GM19438 (cell line): ENCODE measurements around the gene ITGA2.

ENCODE experiments used
- ATAC-seq: cut with Tn5 transposase; IDR thresholded peaks from one replicate; pipeline ENCODE4 v1.9.1; 2021; ENCODE audit warnings: low read depth; ENCODE audit not compliant: unreplicated experiment

ITGA2 gene

DNA sequence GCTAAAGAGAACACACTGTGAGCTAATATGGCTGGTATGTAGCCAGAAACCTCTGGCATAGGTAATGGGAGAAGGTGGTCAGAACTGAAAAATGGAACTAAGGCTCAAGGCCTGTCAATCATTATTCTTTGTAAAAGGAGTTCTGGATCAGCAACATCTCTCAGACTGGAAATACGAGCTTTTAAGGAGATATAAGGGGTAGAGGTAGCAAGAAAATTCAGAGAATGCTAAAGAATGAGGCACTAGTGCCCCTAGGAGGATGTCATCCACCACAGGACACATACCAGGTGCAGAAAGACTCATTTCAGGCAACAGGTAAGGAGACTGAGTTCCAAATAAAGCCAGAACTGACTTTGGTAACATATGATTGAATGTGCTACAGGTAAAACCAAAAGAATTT is 139.3 kb downstream of the ITGA2 start:
- ATAC-seq: no peak

DNA sequence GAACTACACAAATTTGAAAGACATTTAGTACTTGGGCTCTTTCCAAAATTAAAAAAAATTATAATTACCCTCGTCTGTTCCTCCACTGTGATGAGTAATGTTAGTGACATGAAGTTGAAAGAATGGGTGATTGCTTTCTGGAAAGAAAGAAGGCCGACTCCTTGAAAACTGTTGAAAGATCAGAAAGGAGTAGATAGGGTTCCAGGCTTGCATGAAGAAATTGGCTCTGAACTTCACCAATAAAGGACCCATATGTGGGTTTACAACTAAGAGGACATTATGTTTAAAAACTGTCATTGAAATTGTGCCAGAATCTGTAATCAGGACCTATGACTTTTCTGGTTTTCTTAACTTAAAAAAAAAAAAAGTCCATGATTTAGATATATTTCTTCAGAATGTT is 141.1 kb downstream of the ITGA2 start:
- ATAC-seq: no peak

GRCh38 chr5:53133020-53133419 is 143.9 kb downstream of the ITGA2 start:
- no peak for ATAC-seq
